Measurements from ENCODE around the gene ATF6B.
"Not testable (repeated sequence)": the region's sequence is repeated elsewhere in the genome, so short reads cannot be mapped to it uniquely, and the experiment has no call there.

Gene ATF6B

DNA sequence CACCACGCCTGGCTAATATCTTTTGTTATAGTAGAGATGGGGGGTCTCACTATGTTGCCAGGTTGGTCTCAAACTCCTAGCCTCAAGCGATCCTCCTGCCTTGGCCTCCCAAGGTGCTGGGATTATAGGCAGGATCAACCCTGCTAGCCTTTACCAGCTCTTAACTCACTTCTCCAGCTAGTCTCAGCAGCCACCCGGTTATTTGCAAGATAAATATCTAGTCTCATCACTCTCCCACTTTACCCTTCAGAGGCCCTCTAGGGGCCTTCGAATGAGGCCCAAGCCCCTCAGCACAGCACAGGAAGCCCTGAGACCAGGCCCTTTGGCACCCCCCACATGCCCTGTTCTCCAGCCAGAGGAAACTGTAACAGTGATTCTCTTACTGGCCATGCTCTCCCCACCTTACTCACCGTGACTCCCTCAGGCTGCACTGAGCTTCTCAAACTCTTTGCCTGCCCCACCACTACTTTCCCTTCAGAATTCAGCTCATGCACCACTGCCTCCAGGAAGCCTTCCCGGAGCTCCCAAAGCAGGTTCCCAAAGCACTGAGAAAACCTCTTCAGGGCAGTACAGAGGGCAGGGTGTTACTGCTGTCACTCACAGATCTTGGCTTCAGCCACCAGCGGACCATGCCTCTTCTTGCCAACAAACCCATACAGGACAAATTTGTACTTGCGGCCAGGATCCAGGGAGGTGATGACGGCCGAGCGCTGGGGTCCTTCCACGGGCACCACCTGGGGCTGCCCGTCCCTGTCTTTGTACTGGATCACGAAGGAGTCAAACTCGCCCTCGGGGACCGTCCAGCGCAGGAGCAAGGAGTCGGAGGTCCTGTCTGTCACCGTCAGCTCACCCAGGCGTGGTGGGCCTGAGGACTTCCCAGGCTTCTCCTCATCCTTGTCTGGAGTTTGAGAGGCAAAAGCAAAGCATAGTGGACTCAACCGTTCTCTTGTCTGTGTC is 44.0 kb downstream of the ATF6B start:
- no peak for DNase-seq (ENCODE audit: low read depth in 4 of 4, low spot score in 1 of 4)

DNA sequence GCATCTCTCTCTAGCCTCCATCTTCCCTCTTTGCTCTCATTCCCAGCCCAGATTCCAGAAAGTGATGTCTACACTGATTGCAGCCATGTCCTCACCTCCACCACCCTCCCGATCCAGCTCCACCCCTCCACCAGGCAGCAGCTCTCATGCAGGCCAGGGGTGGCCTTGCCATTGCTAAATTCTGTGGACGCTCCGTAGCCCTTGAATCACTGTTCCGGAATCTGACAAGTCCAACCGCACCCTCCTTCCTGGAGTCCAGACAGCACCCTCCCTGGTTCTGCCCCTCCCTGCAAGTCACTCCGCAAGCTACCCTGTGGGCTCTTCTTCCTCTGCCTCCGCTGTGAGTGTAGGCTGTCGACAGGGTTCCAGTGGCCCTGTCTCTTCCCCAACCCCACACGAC is 45.1 kb downstream of the ATF6B start:
- DNase-seq (ENCODE audit: low read depth in 4 of 4, low spot score in 1 of 4) = no peak

GRCh38 chr6:32082478-32082877 is 45.6 kb downstream of the ATF6B start:
- no peak for DNase-seq (ENCODE audit: low read depth in 4 of 4, low spot score in 1 of 4)

DNA sequence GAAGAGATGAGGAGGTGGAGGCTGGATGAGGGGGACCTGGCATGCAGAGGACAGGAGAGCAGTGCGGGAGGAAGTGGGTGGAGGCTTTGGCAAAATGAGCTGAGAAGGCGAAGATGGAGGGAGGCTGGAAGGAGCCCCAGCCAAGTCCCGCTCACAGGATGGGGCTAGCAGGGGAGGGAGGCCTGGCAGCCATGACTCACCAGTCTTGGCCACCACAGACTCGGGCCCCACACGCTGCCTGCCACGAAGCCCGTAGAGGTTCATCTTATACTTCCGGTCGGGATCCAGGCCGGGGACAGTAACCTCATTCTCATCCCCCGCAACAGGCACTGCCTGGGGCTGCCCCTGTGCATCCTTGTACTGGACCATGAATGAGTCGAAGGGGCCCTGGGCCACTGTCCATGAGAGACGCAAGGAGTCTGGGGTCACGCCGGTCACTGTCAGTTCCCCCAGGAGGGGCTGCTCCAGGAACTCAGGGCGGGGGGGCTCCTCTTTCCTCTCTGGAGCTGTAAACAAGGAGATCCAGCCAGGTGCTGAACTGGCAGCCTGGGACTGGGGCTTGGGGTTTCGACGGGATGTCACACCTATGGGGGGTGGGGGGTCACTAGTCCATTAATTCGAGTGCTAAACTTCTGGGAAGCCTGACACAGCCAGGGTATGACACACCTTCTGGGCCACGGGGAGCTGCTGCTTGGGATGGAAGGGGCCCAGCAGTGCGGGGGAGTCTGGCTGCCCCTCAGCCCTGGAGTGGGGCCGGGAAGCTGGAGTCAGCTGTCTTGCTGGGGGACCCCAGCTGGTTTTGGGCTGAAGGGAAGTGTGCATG is 46.7 kb downstream of the ATF6B start:
- DNase-seq (ENCODE audit: low read depth in 4 of 4, low spot score in 1 of 4) = no peak

GRCh38 chr6:32079566-32080290 is 48.3 kb downstream of the ATF6B start:
- no peak for DNase-seq (ENCODE audit: low read depth in 4 of 4, low spot score in 1 of 4)

DNA sequence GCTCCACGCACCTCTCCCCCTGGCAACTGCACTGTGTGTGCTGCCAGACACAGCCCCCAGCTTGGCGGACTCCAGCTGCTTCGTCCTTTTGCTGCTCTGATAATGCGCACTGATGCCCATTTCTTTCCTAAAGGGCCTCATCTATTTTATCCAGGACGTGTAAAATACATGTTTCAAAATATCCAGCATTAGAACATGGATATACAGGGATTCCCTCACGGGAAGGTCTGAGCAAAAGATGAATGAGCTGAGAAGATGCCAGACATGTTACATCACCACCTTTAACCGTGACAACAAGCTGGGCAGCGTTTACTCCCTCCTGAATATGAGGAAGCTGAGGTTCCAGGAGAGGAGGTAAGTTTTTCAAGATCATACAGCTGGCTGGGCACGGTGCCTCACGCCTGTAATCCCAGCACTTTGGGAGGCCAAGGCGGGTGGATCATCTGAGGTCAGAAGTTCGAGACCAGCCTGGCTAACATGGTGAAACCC is 51.7 kb downstream of the ATF6B start:
- DNase-seq (ENCODE audit: low read depth in 4 of 4, low spot score in 1 of 4) = no peak

DNA sequence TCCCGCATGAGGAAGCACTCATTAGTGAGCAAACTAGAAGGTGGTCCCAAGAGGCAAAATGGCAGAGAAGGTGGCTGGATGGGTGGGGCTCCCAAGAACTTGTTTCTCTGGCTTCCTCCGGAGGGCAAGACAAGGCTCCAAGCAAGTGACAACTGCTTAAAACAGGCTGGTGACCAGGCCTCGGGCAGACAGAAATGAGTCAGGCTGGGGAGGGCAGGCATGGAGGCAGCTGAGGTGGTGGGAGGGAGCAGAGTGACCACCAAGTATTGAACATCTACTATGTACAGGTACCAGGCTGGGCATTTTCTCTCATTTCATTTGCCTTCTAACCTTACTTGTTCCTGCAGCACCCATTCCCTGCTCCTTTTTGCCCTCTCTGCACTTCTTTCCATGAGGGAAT is 52.3 kb downstream of the ATF6B start:
- no peak for DNase-seq (ENCODE audit: low read depth in 4 of 4, low spot score in 1 of 4)

- DNase-seq (ENCODE audit: low read depth in 4 of 4, low spot score in 1 of 4) = no peak
Measured at GRCh38 chr6:32074996-32075532, 53.0 kb downstream of the ATF6B start.

DNA sequence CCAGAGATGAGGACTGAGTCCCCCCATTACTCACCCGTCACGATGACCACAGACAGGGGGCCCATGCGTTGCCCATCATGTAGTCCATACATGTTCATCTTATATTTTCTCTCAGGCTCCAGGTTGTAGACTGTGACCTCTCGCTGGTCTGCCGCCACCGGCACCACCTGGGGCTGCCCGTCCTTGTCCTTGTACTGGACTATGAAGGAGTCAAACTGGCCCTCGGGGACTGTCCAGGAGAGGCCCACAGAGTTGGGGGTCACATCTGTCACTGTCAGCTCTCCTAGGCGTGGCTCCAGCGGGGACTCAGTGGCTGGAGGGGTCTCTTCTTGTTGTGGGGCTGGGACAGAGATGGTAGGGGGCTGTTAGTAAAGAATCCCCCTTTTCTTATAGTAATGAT is 54.4 kb downstream of the ATF6B start:
- DNase-seq (ENCODE audit: low read depth in 4 of 4, low spot score in 1 of 4) = no peak

GRCh38 chr6:32073101-32073500 is 54.9 kb downstream of the ATF6B start:
- no peak for DNase-seq (ENCODE audit: low read depth in 4 of 4, low spot score in 1 of 4)

GRCh38 chr6:32070814-32071543 is 57.1 kb downstream of the ATF6B start:
- DNase-seq (ENCODE audit: low read depth in 4 of 4, low spot score in 1 of 4) = no peak

DNA sequence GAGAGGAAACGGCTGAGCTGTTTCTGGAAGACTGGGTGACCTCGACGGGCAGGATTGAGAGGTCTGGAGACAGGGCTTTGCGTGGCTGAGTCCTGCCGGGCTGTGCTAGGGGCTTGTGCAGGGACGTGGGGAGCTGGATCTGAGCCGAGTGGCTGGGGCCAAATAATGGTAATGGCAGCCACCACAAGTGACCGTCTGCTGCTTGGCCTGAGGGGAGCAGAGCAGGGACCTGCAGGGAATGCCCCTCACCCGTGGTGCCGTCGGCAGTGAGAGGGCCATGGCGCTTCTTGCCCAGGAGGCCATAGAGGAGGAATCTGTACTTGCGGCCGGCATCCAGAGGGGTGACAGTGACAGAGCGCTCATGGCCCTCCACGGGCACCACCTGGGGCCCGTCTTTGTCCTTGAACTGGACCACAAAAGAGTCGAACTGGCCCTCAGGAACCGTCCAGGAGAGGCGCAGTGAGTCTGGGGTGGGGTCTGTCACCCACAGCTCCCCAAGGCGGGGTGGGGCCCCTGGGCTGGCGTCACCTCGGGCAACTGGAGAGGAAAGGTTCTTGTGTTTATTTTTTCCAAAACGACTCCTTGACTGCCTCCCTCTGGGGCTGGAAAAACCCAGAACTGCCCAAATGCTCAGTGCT is 58.0 kb downstream of the ATF6B start:
- DNase-seq (ENCODE audit: low read depth in 4 of 4, low spot score in 1 of 4) = no peak

- DNase-seq (ENCODE audit: low read depth in 4 of 4, low spot score in 1 of 4) = no peak
Measured at GRCh38 chr6:32069460-32069859, 58.6 kb downstream of the ATF6B start.

DNA sequence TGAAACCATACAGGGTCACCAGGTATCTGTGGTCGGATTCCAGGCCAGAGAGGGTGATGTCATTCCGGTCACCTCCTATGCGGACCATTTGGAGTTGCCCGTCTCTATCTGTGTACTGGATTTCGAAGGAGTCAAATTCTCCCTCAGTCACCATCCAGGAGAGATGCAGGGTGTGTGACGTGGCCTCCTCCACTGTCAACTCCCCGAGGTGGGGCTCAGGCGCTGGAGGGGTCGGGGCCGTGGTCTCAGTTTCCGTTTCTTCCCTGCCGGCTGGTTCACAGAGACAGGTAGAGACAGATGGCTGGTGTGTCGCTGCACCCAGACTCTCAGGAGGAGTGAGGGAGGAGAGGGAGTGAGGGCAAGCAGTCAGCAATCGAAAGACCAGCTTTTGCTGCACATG is 59.2 kb downstream of the ATF6B start:
- no peak for DNase-seq (ENCODE audit: low read depth in 4 of 4, low spot score in 1 of 4)

DNA sequence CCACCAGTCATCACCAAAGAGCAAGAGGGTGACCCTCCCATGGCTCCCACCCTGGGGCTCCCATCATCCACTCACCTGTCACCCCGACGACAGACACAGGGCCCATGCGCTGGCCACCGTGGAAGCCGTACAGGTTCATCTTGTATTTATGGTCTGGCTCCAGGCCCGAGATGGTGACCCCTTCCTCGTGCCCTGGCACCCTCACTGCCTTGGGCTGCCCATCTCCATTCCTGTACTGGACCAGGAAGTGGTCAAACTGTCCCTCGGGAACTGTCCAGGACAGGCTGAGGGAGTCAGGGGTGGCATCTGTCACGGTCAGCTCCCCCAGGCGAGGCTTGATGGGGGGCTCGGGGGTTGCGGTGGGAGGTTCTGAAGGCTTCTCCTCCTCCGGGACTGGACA is 59.7 kb downstream of the ATF6B start:
- DNase-seq (ENCODE audit: low read depth in 4 of 4, low spot score in 1 of 4) = not testable (repeated sequence)

DNA sequence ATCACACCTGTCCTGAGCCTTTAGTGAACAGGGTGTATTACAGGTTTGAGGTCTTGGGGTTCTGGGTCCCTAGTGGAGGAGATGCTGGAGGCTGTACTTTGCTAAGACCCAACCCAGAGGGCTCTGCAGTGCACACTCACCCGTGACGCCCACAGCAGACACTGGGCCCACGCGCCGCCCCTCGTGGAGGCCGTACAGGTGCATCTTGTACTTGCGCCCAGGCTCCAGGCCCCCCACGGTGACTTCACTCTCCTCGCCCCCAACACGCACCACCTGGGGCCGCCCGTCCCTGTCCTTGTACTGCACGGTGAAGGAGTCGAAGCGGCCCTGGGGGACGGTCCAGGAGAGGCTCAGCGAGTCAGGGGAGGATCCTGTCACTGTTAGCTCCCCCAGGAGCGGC is 60.5 kb downstream of the ATF6B start:
- not testable (repeated sequence) for DNase-seq (ENCODE audit: low read depth in 4 of 4, low spot score in 1 of 4)

Measured in stimulated activated CD4-positive, alpha-beta T cell treated with anti-CD3 and anti-CD28 coated beads, Interleukin-1b, Interleukin-23, amount 100 ng/mL, for 24 hours (primary cell).